ENCODE results near the gene ADGRD2. TPM values are rescaled to one million over a fixed set of nuclear protein-coding genes. Genes with fewer than 3 reads are reported as not detected.

ADGRD2 gene
- total RNA-seq, 1 experiment from 2014 or later: 1.5 TPM

GRCh38 chr9:124481115-124481514, 30.9 kb downstream of the ADGRD2 start:
- peaks cover 3% of the 10 kb centered on the region for H4K20me1 ChIP-seq (ENCODE audit: control insufficient read depth, insufficient read depth, insufficient read length)
- H2BK15ac ChIP-seq (ENCODE audit: low read depth, low read length): no peak overlapping the region
- H4K8ac ChIP-seq (replicated peaks; ENCODE audit: insufficient read length, low read depth, low read length): no peak overlapping the region
- H3K27me3 ChIP-seq (ENCODE audit: insufficient read depth, low read length): peaks cover 3% of the 10 kb centered on the region; the same call in 1 of the 2 replicates
- Mint-ChIP-seq H3K9me3 (peaks cover 2 to 4% of the 10 kb centered on the region in 2 experiments; a peak in 2 of 5 replicates), H3K4me3 (no peak overlapping the region), H3K27me3 (ENCODE audit: low read depth) (peaks cover 69% of the 10 kb centered on the region), H3K27ac (no peak overlapping the region), H3K36me3 (ENCODE audit: insufficient read depth in 1 of 3, low read depth in 3 of 3) (no peaks in the 10 kb centered on the region; a peak in 1 of 7 replicates), H3K4me1 (peaks cover 22 to 51% of the 10 kb centered on the region in 2 experiments)
- no peak overlapping the region for H3K14ac ChIP-seq (ENCODE audit: insufficient read depth, low read length)
- H2BK120ac ChIP-seq (ENCODE audit: low read depth, low read length, poor library complexity, severe bottlenecking): no peak overlapping the region
- no peaks in the 10 kb centered on the region for H3K79me2 ChIP-seq (ENCODE audit: insufficient read depth, low read length)
- H2AK5ac ChIP-seq (ENCODE audit: insufficient read length, low read length): no peak overlapping the region
- no peak overlapping the region for H4K5ac ChIP-seq (ENCODE audit: insufficient read length, low read depth, low read length)
- no peak overlapping the region for H3K56ac ChIP-seq (ENCODE audit: insufficient read length, low read depth, low read length)
- no peak overlapping the region for H3K9ac ChIP-seq (ENCODE audit: extremely low read depth, insufficient read length, low read length)
- H2BK12ac ChIP-seq (ENCODE audit: insufficient read length, low read depth, low read length): no peak overlapping the region
- H3K27ac ChIP-seq (ENCODE audit: insufficient read length, low read depth, low read length): no peak overlapping the region
- peaks cover 4% of the 10 kb centered on the region for H3K23me2 ChIP-seq (ENCODE audit: insufficient read length, low read depth, low read length, poor library complexity, severe bottlenecking)
- H3K9me3 ChIP-seq (ENCODE audit: control insufficient read depth, low read depth, low read length): no peaks in the 10 kb centered on the region
- no peak overlapping the region for H3T11ph ChIP-seq (ENCODE audit: low read length)
- H3K4me1 ChIP-seq (ENCODE audit: insufficient read depth, low read length): no peaks in the 10 kb centered on the region
- no peak for DNase-seq
- H2AFZ ChIP-seq (ENCODE audit: low read length): no peak overlapping the region
- WGBS (ENCODE audit: extremely low coverage, insufficient read length, low lambda C conversion rate): no CpG with 5 or more reads among the region's 17 CpGs
- H2BK20ac ChIP-seq (ENCODE audit: low read depth, low read length, poor library complexity, severe bottlenecking): no peak overlapping the region
- H3K79me1 ChIP-seq (ENCODE audit: insufficient read depth, low read depth, low read length, poor library complexity, severe bottlenecking): no peaks in the 10 kb centered on the region
- no peak overlapping the region for H3K4ac ChIP-seq (ENCODE audit: low read depth, low read length)
- no peak overlapping the region for H3K18ac ChIP-seq (ENCODE audit: insufficient read length, low read depth, low read length)
- H4K91ac ChIP-seq (ENCODE audit: insufficient read length, low read depth, low read length): no peak overlapping the region
- no peak overlapping the region for H3K4me2 ChIP-seq (ENCODE audit: insufficient read depth, insufficient read length, low read length)
- no peak overlapping the region for H3K23ac ChIP-seq (ENCODE audit: insufficient read length, low read depth, low read length)
- no peak overlapping the region for H2BK5ac ChIP-seq (ENCODE audit: insufficient read length, low read length)
- no peak for TF ChIP-seq CTCF (conservative IDR thresholded peaks at IDR 0.05)

Data from H9 (cell line).